HG02840 (cell line): ENCODE results near the gene PPP3R1.

ENCODE experiments used
- ATAC-seq: cut with Tn5 transposase; IDR thresholded peaks from one replicate; pipeline ENCODE4 v1.9.1; 2021; ENCODE audit warnings: mild to moderate bottlenecking, moderate library complexity, moderate number of reproducible peaks; ENCODE audit not compliant: unreplicated experiment, low FRiP score

Gene PPP3R1

GRCh38 chr2:68252400-68253218 lies at the start of gene PPP3R1:
PPP3R1 (minus strand) TSS chr2:68252532; CDS start chr2:68252127, 405 bp downstream.
- ATAC-seq = peak; percentile 73

GRCh38 chr2:68295516-68295915 lies 43.2 kb upstream of the PPP3R1 start:
- no peak for ATAC-seq

- ATAC-seq = no peak
Observed at GRCh38 chr2:68294913-68295312, 42.6 kb upstream of the PPP3R1 start.

GRCh38 chr2:68294187-68294586 lies 41.9 kb upstream of the PPP3R1 start:
- ATAC-seq = no peak

GRCh38 chr2:68293755-68294154 lies 41.4 kb upstream of the PPP3R1 start:
- ATAC-seq = no peak

- no peak for ATAC-seq
Observed at GRCh38 chr2:68293024-68293423, 40.7 kb upstream of the PPP3R1 start.

GRCh38 chr2:68292108-68292710 lies 39.9 kb upstream of the PPP3R1 start:
- ATAC-seq = no peak

- ATAC-seq = no peak
Observed at GRCh38 chr2:68291314-68291713, 39.0 kb upstream of the PPP3R1 start.

- ATAC-seq = no peak
Observed at GRCh38 chr2:68290901-68291300, 38.6 kb upstream of the PPP3R1 start.

GRCh38 chr2:68287580-68288441 lies 35.5 kb upstream of the PPP3R1 start:
- ATAC-seq = no peak

GRCh38 chr2:68284896-68285295 lies 32.6 kb upstream of the PPP3R1 start:
- no peak for ATAC-seq

GRCh38 chr2:68283419-68283812 lies 31.1 kb upstream of the PPP3R1 start:
- no peak for ATAC-seq

GRCh38 chr2:68282811-68283418 lies 30.6 kb upstream of the PPP3R1 start:
- ATAC-seq = no peak

GRCh38 chr2:68280796-68281195 lies 28.5 kb upstream of the PPP3R1 start:
- ATAC-seq = no peak

GRCh38 chr2:68280348-68280747 lies 28.0 kb upstream of the PPP3R1 start:
- no peak for ATAC-seq

- ATAC-seq = no peak
Observed at GRCh38 chr2:68279691-68280090, 27.4 kb upstream of the PPP3R1 start.

- ATAC-seq = no peak
Observed at GRCh38 chr2:68278169-68278568, 25.8 kb upstream of the PPP3R1 start.

GRCh38 chr2:68274022-68274421 lies 21.7 kb upstream of the PPP3R1 start:
- no peak for ATAC-seq

GRCh38 chr2:68272246-68272994 lies 20.1 kb upstream of the PPP3R1 start:
- ATAC-seq = no peak

- ATAC-seq = no peak
Observed at GRCh38 chr2:68266655-68267054, 14.3 kb upstream of the PPP3R1 start.
